Adipose tissue (tissue), 3 donors: ENCODE measurements around the gene ECHS1. TPM values are rescaled to one million over a fixed set of nuclear protein-coding genes. Genes with fewer than 3 reads are reported as not detected.

Source experiments
- H3K27ac ChIP-seq: one replicate; pipeline ENCODE4 v1.5.1; 2013; ENCODE audit warnings: low read depth, low read length
- WGBS, 3 donors: extraction: QIAGEN DNeasy Blood & Tissue Kit; methylation state at CpG; one replicate each; pipeline ENCODE4 v1.1.7; 2013; 5-methylcytosine and 5-hydroxymethylcytosine counted together
- polyA plus RNA-seq, 3 donors: library from polyadenylated mRNA; stranded (reverse); fragments of 200-250 nt; gene quantifications; one replicate each; pipeline ENCODE4 v1.2.3, GENCODE V29; 2013
- donor health status: healthy with polysubstance abuse.
- donor health status: Bipolar disorder and iron deficiency.
- donor health status: healthy.

Gene ECHS1
- polyA plus RNA-seq, 3 donors: 82.3 to 405 (median 199) TPM

DNA sequence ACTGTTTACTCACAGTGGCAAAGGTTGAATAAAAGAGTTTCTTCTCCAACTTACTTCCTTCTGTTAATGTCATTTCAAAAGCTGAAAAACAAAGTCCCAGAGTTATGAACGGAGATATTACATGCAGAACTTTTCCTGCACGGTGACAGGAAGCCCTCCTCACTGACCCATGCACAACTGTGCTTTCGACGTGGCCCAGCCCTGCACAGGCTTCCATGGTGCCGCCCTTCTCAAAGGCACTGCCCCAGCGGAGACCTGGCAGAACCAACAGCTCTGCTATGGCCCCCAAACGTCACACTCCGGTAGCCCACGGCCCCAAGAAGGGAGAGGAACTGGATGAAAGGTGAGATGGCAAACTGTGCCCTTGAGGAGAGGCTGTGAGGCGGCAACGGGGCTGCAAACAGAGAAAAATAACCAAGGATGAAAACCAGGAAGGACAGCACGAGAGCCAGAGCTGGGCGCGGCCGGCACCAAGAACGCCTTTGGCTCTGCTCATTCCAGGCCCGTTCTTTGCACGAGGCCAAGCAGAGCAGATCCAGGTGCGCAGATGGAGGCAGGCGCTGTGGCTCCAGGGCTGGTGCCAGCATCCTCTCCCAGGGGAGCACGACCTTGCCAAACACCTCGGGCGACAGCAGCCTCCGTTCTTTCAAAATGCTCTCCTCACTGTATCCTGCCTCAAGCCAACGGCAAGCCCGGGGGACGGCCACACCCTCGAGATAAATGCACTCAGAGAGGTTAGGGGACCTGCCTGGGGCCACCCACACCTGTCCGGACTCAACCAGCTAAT lies 8.3 kb downstream of the ECHS1 start:
- H3K27ac ChIP-seq: no peak overlapping the region
- 79 to 92% (median 85%) methylated on average over 29 of the region's 29 CpGs for WGBS, 3 donors

DNA sequence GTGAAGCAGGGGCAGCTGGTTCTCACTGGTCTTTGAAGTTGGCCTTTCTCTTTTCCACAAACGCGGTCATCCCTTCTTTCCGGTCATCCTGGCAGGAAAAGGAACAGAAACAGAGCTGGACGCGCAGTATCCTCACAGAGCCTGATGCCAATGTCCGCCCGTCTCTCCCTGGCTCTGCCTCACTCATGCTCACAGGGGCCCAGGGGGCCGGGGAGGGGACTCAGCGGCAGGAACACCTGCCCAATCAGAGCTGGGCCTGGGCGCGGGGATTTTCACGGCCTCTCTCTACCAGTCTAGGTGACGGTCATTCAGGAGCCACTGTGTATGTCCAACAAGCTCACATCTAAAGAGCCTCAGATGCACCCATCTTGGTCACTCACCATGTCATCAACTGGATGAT lies 10.3 kb downstream of the ECHS1 start:
- WGBS, 3 donors: 88 to 97% (median 91%) methylated on average over 13 of the region's 13 CpGs
- no peak overlapping the region for H3K27ac ChIP-seq

DNA sequence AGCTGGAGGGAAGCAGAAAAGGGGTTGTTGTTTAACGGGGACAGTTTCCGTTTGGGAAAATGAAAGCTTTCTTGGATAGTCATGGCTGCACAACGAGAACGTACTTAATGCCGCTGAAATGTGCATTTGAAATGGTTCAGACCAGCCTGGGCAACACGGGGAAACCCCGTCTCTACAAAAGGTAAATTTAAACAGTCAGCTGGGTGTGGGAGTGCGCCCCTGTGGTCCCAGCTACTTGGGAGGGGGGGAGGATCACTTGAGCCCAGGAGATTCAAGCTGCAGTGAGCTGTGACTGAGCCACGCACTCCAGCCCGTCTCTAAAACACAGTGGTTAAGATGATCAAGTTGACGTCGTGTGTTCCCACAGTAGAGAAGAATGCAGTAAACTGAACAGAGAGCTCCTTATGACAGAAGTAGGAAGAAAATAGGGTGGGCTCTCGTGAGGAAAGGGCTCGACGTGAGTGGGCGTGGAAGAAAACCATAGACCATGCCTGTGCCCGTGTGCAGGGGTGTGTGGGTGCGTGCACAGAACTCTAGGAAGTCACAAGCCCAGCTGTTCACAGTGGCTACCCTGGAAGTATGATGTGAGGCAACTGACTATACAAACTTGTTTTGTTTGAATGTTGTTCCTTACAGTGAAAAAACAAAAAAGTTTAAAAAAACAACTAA lies 11.2 kb downstream of the ECHS1 start:
- WGBS, 3 donors: 78 to 84% (median 81%) methylated on average over 18 of the region's 18 CpGs
- no peak overlapping the region for H3K27ac ChIP-seq

DNA sequence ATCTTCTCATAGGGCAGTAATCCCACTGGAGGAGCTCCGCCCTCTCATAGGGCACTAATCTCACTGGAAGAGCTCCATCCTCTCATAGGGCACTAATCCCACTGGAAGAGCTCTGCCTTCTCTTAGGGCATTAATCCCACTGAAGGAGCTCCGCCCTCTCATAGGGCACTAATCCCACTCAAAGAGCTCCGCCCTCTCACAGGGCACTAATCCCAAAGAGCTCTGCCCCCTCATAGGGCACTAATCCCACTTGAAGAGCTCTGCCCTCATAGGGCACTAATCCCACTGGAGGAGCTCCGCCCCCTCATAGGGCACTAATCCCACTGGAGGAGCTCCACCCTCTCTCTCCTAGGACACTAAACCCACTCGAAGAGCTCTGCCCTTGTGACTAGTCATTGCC lies 11.9 kb downstream of the ECHS1 start:
- 94 to 97% (median 95%) methylated on average over 5 of the region's 5 CpGs for WGBS, 3 donors
- no peak overlapping the region for H3K27ac ChIP-seq

DNA sequence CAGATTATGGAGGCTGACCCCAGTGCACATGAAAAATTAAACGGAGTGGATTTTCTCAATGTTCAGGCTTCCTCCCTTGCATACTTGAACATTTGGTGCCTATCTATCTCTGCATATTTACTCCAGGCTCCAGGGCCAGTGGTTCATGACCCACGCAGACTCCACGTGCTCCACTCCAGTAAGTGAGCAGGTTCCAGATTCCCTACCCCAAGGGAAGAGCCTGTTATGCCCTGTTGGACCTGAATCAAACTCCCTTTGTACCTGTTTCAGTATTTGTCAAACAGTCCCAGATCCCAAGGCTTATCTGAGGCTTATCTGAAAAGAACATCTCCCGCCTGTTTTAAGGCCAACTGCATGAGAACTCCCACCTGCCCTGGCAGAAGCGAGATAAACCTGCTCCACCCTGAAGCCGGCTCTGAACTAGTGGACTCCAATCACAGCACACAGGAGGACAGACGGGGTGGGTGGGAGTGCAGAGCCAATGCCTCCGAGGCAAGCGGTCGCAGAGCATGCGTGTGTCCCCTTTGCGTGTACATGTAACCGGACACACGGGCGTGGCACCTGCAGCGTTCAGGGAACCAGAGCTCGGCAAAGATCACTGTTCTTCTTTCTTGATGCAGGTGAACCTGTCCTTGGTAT lies 13.1 kb downstream of the ECHS1 start:
- H3K27ac ChIP-seq: no peak overlapping the region
- WGBS, 3 donors: 52 to 77% (median 74%) methylated on average over 17 of the region's 17 CpGs

DNA sequence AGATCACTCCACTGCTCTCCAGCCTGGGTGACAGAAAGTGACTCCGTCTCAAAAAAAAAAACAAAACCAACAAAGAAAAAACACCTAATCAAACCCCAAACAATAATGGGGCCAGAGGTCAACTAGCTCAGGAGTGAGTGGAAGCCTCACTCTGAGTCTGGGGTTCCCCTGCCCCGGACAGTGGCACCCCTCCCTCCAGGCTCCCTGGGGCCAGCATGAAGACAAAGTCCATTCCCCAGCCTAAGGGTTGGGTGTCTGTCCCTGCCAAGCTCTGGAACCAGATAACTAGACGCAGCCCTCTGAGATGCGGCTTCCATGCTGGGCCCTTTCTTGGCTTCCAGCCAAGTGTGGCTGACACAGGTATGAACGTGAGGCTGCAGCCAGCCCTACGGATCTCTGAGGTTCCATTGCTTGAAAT lies 13.6 kb downstream of the ECHS1 start:
- 23 to 54% (median 50%) methylated on average over 6 of the region's 6 CpGs for WGBS, 3 donors
- H3K27ac ChIP-seq: no peak overlapping the region

DNA sequence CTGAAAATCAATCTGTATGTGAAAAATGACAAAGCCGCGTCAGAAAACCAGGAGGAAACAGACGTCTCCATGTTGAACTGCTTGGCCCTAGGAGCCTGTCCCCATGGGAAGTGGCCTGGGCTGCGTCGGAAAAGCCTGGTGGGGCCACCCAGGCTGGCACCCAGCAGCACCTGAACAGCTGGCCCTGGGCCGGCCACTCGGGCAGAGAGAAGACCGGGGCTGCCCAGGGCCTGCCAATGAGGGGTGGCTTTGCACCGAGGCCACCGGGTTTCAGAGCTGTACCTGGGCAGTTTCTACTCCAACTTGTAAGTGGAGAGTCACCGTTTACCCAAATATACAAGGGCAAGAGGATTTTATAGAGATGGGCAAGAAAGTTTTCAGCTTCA lies 14.2 kb downstream of the ECHS1 start:
- no peak overlapping the region for H3K27ac ChIP-seq
- 73 to 87% (median 83%) methylated on average over 11 of the region's 11 CpGs for WGBS, 3 donors

DNA sequence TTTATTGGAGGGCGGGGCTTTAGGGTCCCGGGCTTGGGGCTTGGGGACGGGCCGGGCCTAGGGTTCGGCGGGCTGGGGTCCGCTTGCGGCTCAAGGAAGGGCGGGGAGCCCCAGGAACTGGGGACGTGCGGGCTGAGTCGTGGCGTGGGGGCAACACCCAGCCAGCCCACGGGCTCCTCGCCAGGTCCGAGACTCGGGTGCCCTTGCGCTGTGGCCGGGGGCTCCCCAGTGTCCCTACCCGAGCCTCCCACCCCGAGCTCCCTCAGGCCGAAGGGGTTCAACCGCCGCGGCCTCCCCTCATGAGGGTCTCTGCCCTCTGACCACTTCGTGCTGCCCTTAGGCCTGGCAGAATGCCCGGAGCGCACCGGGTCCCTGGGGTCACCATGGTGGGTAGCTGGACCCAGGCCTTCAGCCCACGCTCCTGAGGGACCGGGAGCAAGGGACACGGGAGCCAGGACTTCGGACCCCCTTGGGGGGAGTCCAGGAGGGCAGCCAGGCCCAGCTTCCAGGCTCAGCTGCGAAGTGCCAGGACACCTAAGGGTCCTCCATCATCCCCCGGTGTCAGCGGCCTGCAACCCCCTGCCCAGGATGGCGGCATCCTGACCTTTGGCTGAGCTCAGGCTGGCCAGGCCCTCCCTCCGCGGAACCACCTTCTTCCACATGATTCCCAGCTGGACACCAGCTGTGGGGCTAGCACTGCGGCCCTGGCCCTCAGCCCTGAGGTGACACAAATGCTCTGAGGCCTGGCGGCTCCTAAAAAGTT lies 14.8 kb downstream of the ECHS1 start:
- 83 to 87% (median 84%) methylated on average over 29 to 41 of the region's 41 CpGs for WGBS, 3 donors
- H3K27ac ChIP-seq: no peak overlapping the region

DNA sequence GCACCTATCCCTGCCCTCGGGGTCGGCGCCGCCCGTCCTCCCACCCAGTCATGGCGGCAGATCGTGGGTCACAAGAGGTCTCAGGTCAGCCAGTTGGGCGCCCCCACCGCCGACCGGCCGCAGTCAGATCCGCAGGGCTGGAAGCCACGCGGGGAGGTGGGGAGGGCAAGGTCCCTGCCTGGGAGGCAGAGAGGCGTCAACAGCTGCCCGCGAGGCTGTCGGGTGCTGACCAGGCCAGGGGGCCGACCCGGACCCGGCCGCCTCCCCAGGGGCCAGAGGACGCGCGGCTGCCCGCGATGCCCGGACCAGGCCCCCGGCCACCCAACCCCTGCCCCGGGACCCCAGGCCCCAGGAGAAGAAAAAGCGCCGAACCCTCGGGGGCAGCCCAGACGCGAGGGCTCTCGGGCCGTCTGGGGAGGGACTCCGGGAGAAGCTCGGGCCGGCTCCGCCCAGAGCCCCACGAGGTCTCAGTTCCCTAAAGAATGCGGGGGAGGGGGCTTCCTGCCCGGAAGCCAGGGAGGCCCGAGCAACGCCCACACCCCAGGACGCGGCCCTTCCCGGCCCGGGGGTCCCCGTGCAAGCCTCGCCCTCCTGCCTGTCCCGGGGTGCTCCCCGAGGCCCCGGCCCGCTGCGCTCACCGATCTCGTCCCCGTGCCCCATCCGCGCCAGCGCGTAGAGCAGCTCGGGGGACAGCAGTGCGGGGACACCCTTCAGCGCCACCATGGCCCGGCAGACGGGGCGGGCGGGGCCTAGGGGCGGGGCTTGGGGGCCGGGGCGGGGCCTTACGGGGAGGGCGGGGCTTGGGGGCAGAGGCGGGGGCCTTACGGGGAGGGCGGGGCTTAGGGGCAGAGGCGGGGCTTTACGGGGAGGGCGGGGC lies 15.6 kb downstream of the ECHS1 start, which contains the start of gene FUOM:
Gene FUOM (minus strand): TSS at position 735 of the 877 bp plus-strand sequence. CDS start 12 bp downstream, at position 723.
- 1 to 3% (median 2%) methylated on average over 54 to 82 of the region's 83 CpGs for WGBS, 3 donors
- no peak within 1 kb of the TSS for H3K27ac ChIP-seq

DNA sequence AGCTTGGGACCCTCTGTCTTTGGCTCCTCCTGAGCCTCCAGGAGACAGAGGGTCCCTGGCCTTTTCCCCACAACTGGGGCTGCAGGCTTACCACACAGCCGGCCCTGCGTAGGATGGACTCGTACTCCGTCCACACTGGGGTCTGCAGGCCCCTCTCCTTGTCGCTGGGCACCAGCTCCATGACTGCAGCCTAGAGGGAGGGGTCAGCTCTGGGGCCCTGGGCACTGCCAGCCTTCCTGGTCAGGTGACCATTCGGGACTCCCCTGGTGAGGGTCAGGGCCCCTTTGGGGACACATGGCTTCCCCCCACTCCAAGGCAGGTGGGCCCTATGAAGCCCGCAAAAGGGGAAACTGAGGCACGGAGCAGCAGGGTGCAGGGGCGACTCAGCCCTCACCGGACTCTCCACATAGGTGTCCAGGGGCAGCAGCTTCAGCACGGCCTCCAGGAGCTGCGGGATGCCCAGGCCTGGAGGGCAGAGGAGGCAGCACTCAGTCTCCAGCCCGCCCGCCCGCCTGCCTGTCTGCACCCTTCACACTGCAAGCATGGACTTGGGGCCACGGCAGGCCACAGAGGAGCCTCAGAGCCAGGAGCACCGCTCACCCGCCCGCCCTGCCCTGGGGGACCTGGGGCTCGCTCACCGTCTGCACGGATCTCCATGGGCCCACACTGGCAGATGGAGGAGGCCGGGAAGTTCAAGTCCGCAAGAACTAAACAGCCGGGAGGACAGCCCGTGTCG lies 16.4 kb downstream of the ECHS1 start:
- H3K27ac ChIP-seq: no peak overlapping the region
- WGBS, 3 donors: 54 to 63% (median 56%) methylated on average over 25 to 27 of the region's 27 CpGs

DNA sequence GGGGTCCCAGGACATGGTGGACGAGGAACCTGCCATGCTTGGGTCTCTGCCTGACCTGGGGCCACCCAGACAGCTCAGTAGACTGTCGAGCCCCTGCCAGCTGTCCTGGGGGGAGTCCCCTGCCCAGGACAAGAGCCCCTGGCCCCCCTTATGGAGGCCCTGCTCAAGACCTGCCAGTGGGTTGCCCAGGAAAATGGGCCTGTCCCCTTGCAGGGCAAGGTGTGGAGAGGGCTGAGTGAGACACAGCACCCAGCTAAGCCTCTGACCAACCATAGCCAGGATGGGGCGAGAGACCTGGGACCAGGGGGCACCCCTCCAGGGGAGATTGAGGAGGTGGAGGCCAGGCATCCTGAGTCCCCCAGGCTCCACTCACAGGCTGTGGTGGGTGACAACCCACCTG lies 17.2 kb downstream of the ECHS1 start:
- no peak overlapping the region for H3K27ac ChIP-seq
- 93 to 98% (median 98%) methylated on average over 3 of the region's 3 CpGs for WGBS, 3 donors

DNA sequence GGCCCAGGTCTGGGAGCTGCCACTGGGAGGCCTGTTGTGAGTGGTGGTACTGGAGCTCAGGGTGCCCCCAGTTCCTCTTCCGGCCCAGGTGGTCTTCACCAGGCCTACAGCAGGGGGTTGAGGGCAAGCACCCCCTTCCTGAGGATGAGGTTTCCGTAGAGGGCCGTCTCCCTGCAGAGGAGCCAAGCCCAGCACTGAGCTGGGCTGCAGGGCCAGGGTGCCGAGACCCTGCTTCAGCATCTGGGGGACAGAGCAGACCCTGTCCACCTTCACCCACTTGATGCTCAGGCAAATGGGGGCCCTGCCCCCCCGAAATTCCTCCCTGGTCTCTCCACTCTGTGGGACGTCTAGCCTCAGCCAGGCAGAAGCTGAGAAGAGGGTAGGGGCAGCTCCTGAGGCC lies 17.9 kb downstream of the ECHS1 start:
- no peak overlapping the region for H3K27ac ChIP-seq
- 89 to 96% (median 94%) methylated on average over 6 of the region's 6 CpGs for WGBS, 3 donors

DNA sequence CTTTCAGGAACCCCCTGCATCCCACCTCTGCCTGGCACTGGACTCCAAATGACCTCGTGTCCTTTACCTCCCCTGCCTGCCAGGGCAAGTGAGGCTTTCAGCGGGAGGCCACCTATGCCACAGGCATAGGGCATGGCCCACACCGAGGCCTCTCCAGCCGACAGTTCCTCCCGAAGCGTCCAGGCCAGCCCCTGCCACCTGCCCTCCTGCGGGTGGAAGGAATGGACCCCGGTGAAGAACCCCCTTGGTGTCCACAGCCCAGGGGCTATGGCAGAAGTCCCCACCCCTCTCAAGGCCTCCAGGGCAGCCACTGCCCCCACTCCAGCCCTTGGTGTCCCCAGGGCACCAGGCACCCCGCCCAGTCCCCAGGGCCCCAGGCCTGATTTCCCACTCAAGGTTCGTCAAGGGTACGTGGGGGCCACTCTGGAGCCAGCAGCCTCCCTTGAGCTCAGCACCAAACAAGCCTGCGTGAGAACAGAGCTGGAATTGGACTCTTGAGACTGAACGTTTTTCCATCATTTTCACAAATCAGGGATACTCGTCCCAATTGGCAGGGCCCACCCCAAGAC lies 18.4 kb downstream of the ECHS1 start:
- no peak overlapping the region for H3K27ac ChIP-seq
- WGBS, 3 donors: 91 to 95% (median 92%) methylated on average over 14 of the region's 14 CpGs

DNA sequence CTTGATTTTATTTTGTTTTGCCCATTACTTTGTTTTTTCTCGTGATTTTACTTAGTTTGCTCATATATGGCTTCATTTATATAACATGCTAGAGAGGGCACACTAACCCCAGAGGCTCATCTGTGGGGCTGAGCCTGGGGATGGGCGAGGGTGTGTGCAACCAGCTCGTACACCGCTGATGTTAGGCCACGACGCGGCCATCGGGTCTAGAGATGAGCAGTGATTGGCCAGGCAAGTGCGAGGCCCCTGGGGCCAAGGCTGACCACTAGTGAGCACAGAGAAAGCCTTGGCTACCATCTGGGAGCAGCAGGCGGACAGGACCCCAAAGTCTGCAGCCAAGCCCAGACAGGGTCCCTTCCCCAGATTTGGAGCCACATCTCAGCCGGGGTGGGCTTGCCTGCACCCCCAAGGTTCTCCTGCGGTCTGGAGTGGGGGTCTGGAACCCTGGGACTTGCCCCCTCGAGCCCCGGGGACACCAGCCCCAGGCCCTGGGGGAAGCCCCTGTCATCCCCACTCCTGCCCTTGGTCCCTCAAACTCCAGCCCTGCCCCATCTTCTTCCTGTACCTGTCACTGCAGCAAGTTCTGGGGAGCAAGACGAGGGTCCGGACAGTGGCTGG lies 19.1 kb downstream of the ECHS1 start:
- 85 to 89% (median 88%) methylated on average over 14 to 16 of the region's 16 CpGs for WGBS, 3 donors
- no peak overlapping the region for H3K27ac ChIP-seq

DNA sequence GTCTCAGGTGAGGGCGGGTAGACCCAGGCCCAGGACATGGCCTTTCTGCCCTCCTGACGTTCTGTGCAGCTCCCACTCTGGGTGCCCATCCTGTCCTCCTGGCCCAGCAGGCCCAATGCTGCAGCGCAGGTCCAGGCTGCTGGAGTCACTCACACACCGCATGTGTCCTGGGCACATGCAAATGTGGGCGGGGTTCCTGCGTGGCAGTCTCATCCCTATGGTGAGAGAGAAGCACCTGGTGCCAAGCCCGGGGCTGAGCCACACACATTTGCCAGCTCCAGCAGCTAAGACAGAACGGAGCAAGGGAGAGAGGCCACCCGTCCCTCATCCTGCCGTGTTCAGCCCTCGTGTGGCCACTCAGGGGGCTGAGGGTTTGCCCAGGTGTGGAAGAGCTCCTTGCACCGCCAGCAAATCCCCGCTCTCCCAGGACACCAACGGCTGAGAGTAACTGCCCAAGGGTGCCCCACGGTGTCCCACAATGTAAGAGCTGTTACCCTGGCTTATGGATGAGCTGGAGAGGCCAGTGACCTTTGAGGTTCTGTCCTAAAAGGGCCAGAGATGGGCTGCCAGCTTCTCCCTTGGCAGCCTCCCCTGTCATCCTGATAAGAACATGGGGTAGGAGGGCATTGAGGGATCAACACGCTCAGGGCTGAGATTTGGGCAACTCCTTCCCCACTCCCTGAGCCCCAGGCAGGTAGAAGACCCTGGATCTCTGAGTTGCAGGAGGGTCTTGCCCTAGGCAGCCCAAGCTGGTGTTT lies 19.8 kb downstream of the ECHS1 start:
- H3K27ac ChIP-seq: no peak overlapping the region
- 59 to 82% (median 81%) methylated on average over 16 of the region's 16 CpGs for WGBS, 3 donors
